ENCODE results near the gene TIMM50.

- TF ChIP-seq CTCF (IDR thresholded peaks at IDR 0.05; ENCODE audit: poor library complexity, severe bottlenecking), result peak; percentile 30
- peak; percentile 94 for TF ChIP-seq POLR2AphosphoS5 (IDR thresholded peaks at IDR 0.05)
These were observed at the start of gene TIMM50 for GRCh38 chr19:39480337-39481228.

Measured in neural cell (in vitro differentiated cells).